Ovary (tissue), 9 donors: ENCODE measurements around the gene PELO. TPM values are rescaled to one million over a fixed set of nuclear protein-coding genes. Genes with fewer than 3 reads are reported as not detected.

Experiments used
- DNase-seq, 5 donors: peaks; one replicate each; pipeline ENCODE4 v3.0.0-alpha.2; 2019 to 2020
- H3K27ac ChIP-seq, 2 donors: fragments of 200-600 bp; one replicate each; pipeline versions ENCODE4 v1.5.1 to v1.8.0; 2019 to 2022
- H3K27me3 ChIP-seq: fragments of 200-600 bp; one replicate; pipeline ENCODE4 v1.8.0; 2022
- H3K36me3 ChIP-seq: fragments of 200-600 bp; sonication (generic); one replicate; pipeline ENCODE4 v1.5.1; 2019
- H3K4me1 ChIP-seq: one replicate; pipeline ENCODE4 v1.8.1; 2013; ENCODE audit warnings: mild to moderate bottlenecking, moderate library complexity; ENCODE audit not compliant: insufficient read depth
- H3K4me3 ChIP-seq: fragments of 200-600 bp; sonication (generic); one replicate; pipeline ENCODE4 v1.5.1; 2017
- H3K9me3 ChIP-seq, 2 donors: fragments of 200-600 bp in 1 of 2; sonication (generic) in 1 of 2; one replicate each; pipeline versions ENCODE4 v1.5.1 to v1.8.1; 2013 to 2019; ENCODE audit warnings: mild to moderate bottlenecking in 1 of 2, moderate library complexity in 1 of 2
- CTCF ChIP-seq, 3 donors: fragments of 450-650 bp in 2 of 3; fragments of 200-600 bp in 1 of 3; IDR thresholded peaks; one replicate each; pipeline versions ENCODE4 v1.5.1 to v1.8.0; 2016 to 2022; ENCODE audit warnings: antibody characterized with exemption in 3 of 3, mild to moderate bottlenecking in 1 of 3
- EP300 ChIP-seq: sonication (generic); formaldehyde crosslinking; IDR thresholded peaks from one replicate; pipeline ENCODE4 v1.6.1; 2017; ENCODE audit warnings: antibody characterized with exemption
- POLR2A ChIP-seq: fragments of 450-650 bp; IDR thresholded peaks from one replicate; pipeline ENCODE4 v1.6.1; 2017; ENCODE audit warnings: antibody characterized with exemption, mild to moderate bottlenecking, moderate library complexity
- WGBS, 3 donors: extraction: QIAGEN DNeasy Blood & Tissue Kit in 1 of 3; methylation state at CpG; one replicate each; pipeline versions ENCODE4 v1.1.5 to v1.1.7; 2013 to 2017; 5-methylcytosine and 5-hydroxymethylcytosine counted together
- intact Hi-C, 4 donors: fragments of 100-400 bp; cut with DNase I; formaldehyde crosslinking; loops; one replicate each; pipeline versions ENCODE4 v1.11.0 to v1.15.1; 2022 to 2023
- polyA plus RNA-seq, 2 donors: library from polyadenylated mRNA; stranded (reverse); fragments of 200-250 nt in 1 of 2; fragments of 350-450 nt in 1 of 2; fragmentation: Illumina TruSeq in 1 of 2; extraction: RNeasy Lipid Tissue Mini Kit (QIAGEN cat#74804) in 1 of 2; gene quantifications; one replicate each; pipeline ENCODE4 v1.2.3, GENCODE V29; 2013 to 2014
- total RNA-seq, 7 donors: library from RNA; depleted of rRNA in 2 of 7; stranded (reverse); fragments of >200 nt in 2 of 7; fragmentation: NEBNext Ultra II Directional in 3 of 7; extraction: Animal tissue kit (Norgen Biotek cat#: 25700) in 3 of 7; gene quantifications; one replicate each; pipeline versions ENCODE4 v1.1.0 to v1.2.4, GENCODE V29; 2016 to 2023
- donor health status: DM: no; HTN: no; CAD: no; lungs with moderate emphysema.
- donor health status: DM: no; HTN: no; CAD: no.
- donor health status: Bipolar disorder and iron deficiency.
- donor health status: DM: yes; HTN: yes; CAD: no.
- donor health status: DM: no; HTN: no; CAD: no.
- donor health status: DM: yes; HTN: yes; CAD: no.

PELO gene
- total and polyA plus RNA-seq, 9 donors, result 6.3 to 19.0 (median 11.8) TPM

GRCh38 chr5:52786949-52787599 is 642 bp upstream of the PELO start:
- WGBS, 3 donors, result 4 to 7% (median 5%) methylated on average over 11 of the region's 11 CpGs
- H3K4me1 ChIP-seq, result no peaks in the 10 kb centered on the region
- H3K9me3 ChIP-seq, result no peaks in the 10 kb centered on the region
- TF ChIP-seq POLR2A, result no peak
- TF ChIP-seq CTCF (IDR thresholded peaks at IDR 0.05), result no peak
- peak overlapping the region; percentile 79 to 88 for H3K27ac ChIP-seq
- peak overlapping the region; percentile 60 for H3K4me3 ChIP-seq
- peak in 1 of 5 donors; percentile 42 for DNase-seq
- H3K27me3 ChIP-seq, result no peaks in the 10 kb centered on the region
- intact Hi-C loops, result no loop called here
- no peaks in the 10 kb centered on the region for H3K36me3 ChIP-seq

- no peak for DNase-seq
- no peaks in the 10 kb centered on the region for H3K4me1 ChIP-seq
- TF ChIP-seq CTCF (IDR thresholded peaks at IDR 0.05) (no peak), EP300 (no peak), POLR2A (no peak)
- intact Hi-C loops, result loop anchor here in 1 of 4 donors (2.0 kb wide), 1 partner anchor 126 kb away; no protein-coding TSS in a partner anchor
- H3K36me3 ChIP-seq, result no peaks in the 10 kb centered on the region
- peak overlapping the region; percentile 60 for H3K4me3 ChIP-seq
- whole genome bisulfite sequencing, 3 donors, result 3 to 5% (median 5%) methylated on average over 7 of the region's 7 CpGs
- H3K27me3 ChIP-seq, result no peaks in the 10 kb centered on the region
- no peaks in the 10 kb centered on the region for H3K9me3 ChIP-seq
- H3K27ac ChIP-seq, result peak overlapping the region; percentile 79 to 88
These were observed 747 bp downstream of the PELO start for GRCh38 chr5:52788505-52788821.

DNA sequence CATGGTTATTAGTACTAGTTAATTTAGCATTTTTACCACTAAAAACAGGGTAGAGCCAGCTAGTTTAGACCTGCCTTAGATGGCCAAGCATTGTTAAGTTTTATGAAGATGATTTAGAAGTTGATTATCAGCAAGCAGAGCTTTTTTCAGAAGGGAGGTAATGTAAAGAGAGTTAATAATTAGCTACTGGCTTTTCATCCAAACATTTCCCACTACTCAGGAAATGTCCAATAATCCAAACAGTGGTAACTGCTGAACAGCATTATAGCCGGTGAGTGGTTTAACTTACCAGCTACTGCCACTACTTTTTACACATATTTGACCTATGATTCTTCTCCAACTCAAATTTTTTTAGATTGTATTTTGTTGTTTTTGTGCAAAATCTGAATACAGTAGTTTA is 1.7 kb downstream of the PELO start:
- TF ChIP-seq EP300, result no peak
- TF ChIP-seq CTCF (IDR thresholded peaks at IDR 0.05), result no peak
- TF ChIP-seq POLR2A, result no peak
- 52 to 68% (median 54%) methylated on average over 1 of the region's 1 CpG for WGBS, 3 donors
- no peaks in the 10 kb centered on the region for H3K9me3 ChIP-seq
- DNase-seq, result no peak
- no peak overlapping the region for H3K27ac ChIP-seq
- peak overlapping the region; percentile 60 for H3K4me3 ChIP-seq
- H3K27me3 ChIP-seq, result no peaks in the 10 kb centered on the region
- intact Hi-C loops, result loop anchor here in 1 of 4 donors (2.0 kb wide), 1 partner anchor 125 kb away; no protein-coding TSS in a partner anchor
- H3K36me3 ChIP-seq, result no peaks in the 10 kb centered on the region
- H3K4me1 ChIP-seq, result no peaks in the 10 kb centered on the region

DNA sequence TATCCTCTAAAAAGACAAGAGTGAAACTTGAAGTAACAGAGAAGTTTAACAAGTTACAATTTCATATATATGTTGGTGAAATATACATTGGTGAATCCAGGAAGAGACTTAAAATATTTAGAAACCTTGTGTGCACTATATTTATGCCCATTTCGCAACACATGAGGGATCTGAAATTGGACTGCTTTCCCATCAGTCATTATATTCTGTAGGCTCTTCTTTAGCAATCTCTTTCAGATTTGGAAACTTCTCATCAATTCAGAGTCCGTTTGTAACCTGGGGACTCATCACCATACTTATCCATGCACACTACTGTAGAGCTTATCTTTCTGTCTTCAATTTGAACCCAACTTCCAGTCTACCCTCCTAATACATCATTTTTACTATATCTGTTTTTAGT is 2.1 kb downstream of the PELO start:
- 79 to 92% (median 79%) methylated on average over 2 of the region's 2 CpGs for WGBS, 3 donors
- H3K36me3 ChIP-seq, result no peaks in the 10 kb centered on the region
- DNase-seq, result no peak
- intact Hi-C loops, result loop anchor here in 1 of 4 donors (2.0 kb wide), 1 partner anchor 125 kb away; no protein-coding TSS in a partner anchor
- no peak overlapping the region for H3K27ac ChIP-seq
- peak overlapping the region; percentile 60 for H3K4me3 ChIP-seq
- H3K27me3 ChIP-seq, result no peaks in the 10 kb centered on the region
- no peaks in the 10 kb centered on the region for H3K9me3 ChIP-seq
- no peaks in the 10 kb centered on the region for H3K4me1 ChIP-seq
- TF ChIP-seq CTCF (IDR thresholded peaks at IDR 0.05) (no peak), POLR2A (no peak), EP300 (no peak)
